HepG2 (cell line): Measurements from ENCODE around the gene DDX60. TPM values are rescaled to one million over a fixed set of nuclear protein-coding genes. Genes with fewer than 3 reads are reported as not detected.

Source experiments
- CREB1 ChIP-seq, 2 experiments: fragments of 450-650 bp in 1 of 2; IDR thresholded peaks; 2 replicates each; pipeline ENCODE4 v1.6.1; 2016 to 2017; ENCODE audit warnings: control low read depth in 1 of 2, mild to moderate bottlenecking in 1 of 2, missing compliant biosample characterization in 1 of 2, missing genetic modification characterization in 1 of 2
- JUNB ChIP-seq: sonication (generic); formaldehyde crosslinking; IDR thresholded peaks from 2 replicates; pipeline ENCODE4 v1.8.0; 2022; ENCODE audit warnings: missing genetic modification reagents, mild to moderate bottlenecking, borderline replicate concordance
- NR1H2 ChIP-seq: sonication (generic); formaldehyde crosslinking; IDR thresholded peaks from 2 replicates; pipeline ENCODE4 v1.8.1; 2022; ENCODE audit warnings: low read depth, missing genetic modification reagents, borderline replicate concordance
- RELA ChIP-seq: sonication (generic); formaldehyde crosslinking; IDR thresholded peaks from 2 replicates; pipeline ENCODE4 v1.4.0; 2020; ENCODE audit warnings: missing genetic modification reagents
- ZNF33B ChIP-seq: sonication (generic); formaldehyde crosslinking; IDR thresholded peaks from 2 replicates; pipeline ENCODE4 v1.5.1; 2020; ENCODE audit warnings: mild to moderate bottlenecking, missing genetic modification reagents
- ZNF777 ChIP-seq: sonication (generic); formaldehyde crosslinking; IDR thresholded peaks from 2 replicates; pipeline ENCODE4 v1.4.0; 2020; ENCODE audit warnings: missing genetic modification reagents
- ZNF780A ChIP-seq: sonication (generic); formaldehyde crosslinking; IDR thresholded peaks from 2 replicates; pipeline ENCODE4 v1.8.0; 2022; ENCODE audit warnings: mild to moderate bottlenecking, missing genetic modification reagents, moderate library complexity
- polyA plus RNA-seq, 8 experiments: library from polyadenylated mRNA; depleted of rRNA in 3 of 8; stranded (reverse) in 7 of 8; unstranded in 1 of 8; fragments of >200 nt; fragmentation: Illumina TruSeq in 4 of 8; extraction: Trizol in 4 of 8; gene quantifications; 2 replicates each; pipeline versions ENCODE4 v1.2.1 to v1.2.3, GENCODE V29; 2011 to 2016; ENCODE audit warnings: low read depth in 4 of 8, missing spikeins in 1 of 8, mixed read lengths in 1 of 8; ENCODE audit not compliant: insufficient read depth in 1 of 8
- total RNA-seq, 5 experiments: library from RNA; depleted of rRNA; stranded (reverse); fragments of >200 nt; fragmentation: Illumina TruSeq; extraction: Trizol; gene quantifications; 2 replicates each; pipeline ENCODE4 v1.2.3, GENCODE V29; 2016; ENCODE audit warnings: low read depth in 1 of 5
- TF ChIP-seq, protein P1 (sequence below), 2 experiments: fragments of 450-650 bp in 1 of 2; sonication (generic) in 1 of 2; formaldehyde crosslinking in 1 of 2; IDR thresholded peaks; 2 replicates each; pipeline versions ENCODE4 v1.6.1 to v1.8.0; 2016 to 2022; ENCODE audit warnings: antibody characterized with exemption in 1 of 2, mild to moderate bottlenecking in 1 of 2, missing genetic modification reagents in 1 of 2
- TF ChIP-seq, protein P2 (sequence below): IDR thresholded peaks from 2 replicates; pipeline ENCODE4 v1.6.1; 2016; ENCODE audit warnings: missing biosample characterization, missing genetic modification reagents, low read depth
- TF ChIP-seq, protein P3 (sequence below): sonication (generic); formaldehyde crosslinking; IDR thresholded peaks from 2 replicates; pipeline ENCODE4 v1.4.0; 2020; ENCODE audit warnings: missing genetic modification reagents; ENCODE audit errors: not compliant biosample characterization

Gene DDX60
- total and polyA plus RNA-seq, 2 of the 13 experiments (the other 11 are each of a cell fraction or from before 2014, with no cell fraction given), result 0.35 TPM; not detected in 1

DNA sequence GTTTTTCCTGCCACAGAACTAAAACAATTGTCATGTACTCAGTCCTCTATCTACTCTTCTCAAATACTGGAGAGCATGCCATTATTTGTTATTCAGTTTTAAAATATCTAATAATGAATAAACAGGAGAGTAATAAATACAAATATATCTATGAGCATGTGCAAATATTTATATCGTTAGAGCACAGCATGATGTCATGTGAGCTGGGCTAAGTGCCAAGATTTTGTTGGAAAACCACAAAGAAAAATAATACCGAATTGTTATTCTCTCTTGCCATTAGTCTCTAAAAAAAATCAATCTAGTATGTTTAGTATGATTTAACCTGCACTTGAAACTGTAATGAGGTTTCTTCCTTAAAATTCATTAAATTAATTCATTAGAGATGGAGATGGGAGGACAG lies 97.3 kb downstream of the DDX60 start (continued):
- TF ChIP-seq, protein P1, sequence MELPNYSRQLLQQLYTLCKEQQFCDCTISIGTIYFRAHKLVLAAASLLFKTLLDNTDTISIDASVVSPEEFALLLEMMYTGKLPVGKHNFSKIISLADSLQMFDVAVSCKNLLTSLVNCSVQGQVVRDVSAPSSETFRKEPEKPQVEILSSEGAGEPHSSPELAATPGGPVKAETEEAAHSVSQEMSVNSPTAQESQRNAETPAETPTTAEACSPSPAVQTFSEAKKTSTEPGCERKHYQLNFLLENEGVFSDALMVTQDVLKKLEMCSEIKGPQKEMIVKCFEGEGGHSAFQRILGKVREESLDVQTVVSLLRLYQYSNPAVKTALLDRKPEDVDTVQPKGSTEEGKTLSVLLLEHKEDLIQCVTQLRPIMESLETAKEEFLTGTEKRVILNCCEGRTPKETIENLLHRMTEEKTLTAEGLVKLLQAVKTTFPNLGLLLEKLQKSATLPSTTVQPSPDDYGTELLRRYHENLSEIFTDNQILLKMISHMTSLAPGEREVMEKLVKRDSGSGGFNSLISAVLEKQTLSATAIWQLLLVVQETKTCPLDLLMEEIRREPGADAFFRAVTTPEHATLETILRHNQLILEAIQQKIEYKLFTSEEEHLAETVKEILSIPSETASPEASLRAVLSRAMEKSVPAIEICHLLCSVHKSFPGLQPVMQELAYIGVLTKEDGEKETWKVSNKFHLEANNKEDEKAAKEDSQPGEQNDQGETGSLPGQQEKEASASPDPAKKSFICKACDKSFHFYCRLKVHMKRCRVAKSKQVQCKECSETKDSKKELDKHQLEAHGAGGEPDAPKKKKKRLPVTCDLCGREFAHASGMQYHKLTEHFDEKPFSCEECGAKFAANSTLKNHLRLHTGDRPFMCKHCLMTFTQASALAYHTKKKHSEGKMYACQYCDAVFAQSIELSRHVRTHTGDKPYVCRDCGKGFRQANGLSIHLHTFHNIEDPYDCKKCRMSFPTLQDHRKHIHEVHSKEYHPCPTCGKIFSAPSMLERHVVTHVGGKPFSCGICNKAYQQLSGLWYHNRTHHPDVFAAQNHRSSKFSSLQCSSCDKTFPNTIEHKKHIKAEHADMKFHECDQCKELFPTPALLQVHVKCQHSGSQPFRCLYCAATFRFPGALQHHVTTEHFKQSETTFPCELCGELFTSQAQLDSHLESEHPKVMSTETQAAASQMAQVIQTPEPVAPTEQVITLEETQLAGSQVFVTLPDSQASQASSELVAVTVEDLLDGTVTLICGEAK (IDR thresholded peaks at IDR 0.05), result no peak
- TF ChIP-seq, protein P1 (CRISPR knock-in tag; IDR thresholded peaks at IDR 0.05), result no peak
- TF ChIP-seq RELA (CRISPR knock-in tag) (no peak), ZNF780A (CRISPR knock-in tag) (no peak), ZNF33B (CRISPR knock-in tag) (no peak), ZNF777 (no peak), CREB1 (IDR thresholded peaks at IDR 0.05) (no peak), CREB1 (CRISPR knock-in tag; IDR thresholded peaks at IDR 0.05) (no peak), JUNB (CRISPR knock-in tag) (no peak), NR1H2 (CRISPR knock-in tag) (no peak)
- TF ChIP-seq, protein P2, sequence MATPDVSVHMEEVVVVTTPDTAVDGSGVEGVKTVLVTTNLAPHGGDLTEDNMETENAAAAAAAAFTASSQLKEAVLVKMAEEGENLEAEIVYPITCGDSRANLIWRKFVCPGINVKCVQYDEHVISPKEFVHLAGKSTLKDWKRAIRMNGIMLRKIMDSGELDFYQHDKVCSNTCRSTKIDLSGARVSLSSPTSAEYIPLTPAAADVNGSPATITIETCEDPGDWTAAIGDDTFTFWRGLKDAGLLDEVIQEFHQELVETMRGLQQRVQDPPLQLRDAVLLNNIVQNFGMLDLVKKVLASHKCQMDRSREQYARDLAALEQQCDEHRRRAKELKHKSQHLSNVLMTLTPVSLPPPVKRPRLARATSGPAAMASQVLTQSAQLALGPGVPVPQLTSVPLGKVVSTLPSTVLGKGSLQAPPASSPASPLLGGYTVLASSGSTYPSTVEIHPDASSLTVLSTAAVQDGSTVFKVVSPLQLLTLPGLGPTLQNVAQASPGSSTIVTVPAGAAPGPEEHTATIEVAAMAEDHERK (CRISPR knock-in tag), result no peak
- TF ChIP-seq, protein P3, sequence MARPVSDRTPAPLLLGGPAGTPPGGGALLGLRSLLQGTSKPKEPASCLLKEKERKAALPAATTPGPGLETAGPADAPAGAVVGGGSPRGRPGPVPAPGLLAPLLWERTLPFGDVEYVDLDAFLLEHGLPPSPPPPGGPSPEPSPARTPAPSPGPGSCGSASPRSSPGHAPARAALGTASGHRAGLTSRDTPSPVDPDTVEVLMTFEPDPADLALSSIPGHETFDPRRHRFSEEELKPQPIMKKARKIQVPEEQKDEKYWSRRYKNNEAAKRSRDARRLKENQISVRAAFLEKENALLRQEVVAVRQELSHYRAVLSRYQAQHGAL (CRISPR knock-in tag), result no peak
- TF ChIP-seq, all 625 proteins: peak for 0
